NCI-H226 (cell line): ENCODE measurements around the gene TSSK2.

ENCODE experiments used
- DNase-seq: peaks from one replicate; pipeline ENCODE4 v3.0.0-alpha.2; 2015

The TSSK2 gene

GRCh38 chr22:19172213-19173046 lies 41.3 kb downstream of the TSSK2 start:
- DNase-seq: no peak

GRCh38 chr22:19173047-19174035 lies 42.2 kb downstream of the TSSK2 start:
- DNase-seq: no peak

GRCh38 chr22:19174106-19175025 lies 43.3 kb downstream of the TSSK2 start:
- DNase-seq: peak; percentile 33

- no peak for DNase-seq
Measured at GRCh38 chr22:19175026-19175601, 44.0 kb downstream of the TSSK2 start.

- no peak for DNase-seq
Measured at GRCh38 chr22:19175602-19176174, 44.6 kb downstream of the TSSK2 start.

- DNase-seq: no peak
Measured at GRCh38 chr22:19176175-19176643, 45.1 kb downstream of the TSSK2 start.

GRCh38 chr22:19176732-19177131 lies 45.6 kb downstream of the TSSK2 start:
- no peak for DNase-seq

- no peak for DNase-seq
Measured at GRCh38 chr22:19177164-19178064, 46.3 kb downstream of the TSSK2 start.

GRCh38 chr22:19178065-19178656 lies 47.1 kb downstream of the TSSK2 start:
- no peak for DNase-seq

GRCh38 chr22:19178657-19179496 lies 47.8 kb downstream of the TSSK2 start, which contains the start of gene SLC25A1:
Gene SLC25A1, minus strand, starts transcription at chr22:19178736. Its CDS starts 63 bp downstream, at chr22:19178673.
- peak; percentile 60 for DNase-seq

- peak; percentile 26 for DNase-seq
Measured at GRCh38 chr22:19179497-19180048, 48.5 kb downstream of the TSSK2 start.

GRCh38 chr22:19180234-19180633 lies 49.1 kb downstream of the TSSK2 start:
- no peak for DNase-seq

GRCh38 chr22:19180740-19181410 lies 49.8 kb downstream of the TSSK2 start:
- no peak for DNase-seq

GRCh38 chr22:19181786-19182471 lies 50.8 kb downstream of the TSSK2 start:
- no peak for DNase-seq
